Neuronal stem cell (in vitro differentiated cells): ENCODE measurements around the gene CRHR1. TPM values are rescaled to one million over a fixed set of nuclear protein-coding genes. Genes with fewer than 3 reads are reported as not detected.

Experiments
- DNase-seq: peaks from one replicate; pipeline ENCODE4 v3.0.0-alpha.2; 2013; ENCODE audit warnings: low spot score
- H2AFZ ChIP-seq: one replicate; pipeline ENCODE4 v1.6.1; 2013; ENCODE audit warnings: mild to moderate bottlenecking, low read length, inconsistent platforms
- H2AK5ac ChIP-seq: 2 replicates; pipeline ENCODE4 v1.6.1; 2013; ENCODE audit warnings: low read depth, mild to moderate bottlenecking, inconsistent platforms, low read length, moderate library complexity, mixed read lengths
- H2BK120ac ChIP-seq: 2 replicates; pipeline ENCODE4 v1.6.1; 2013; ENCODE audit warnings: low read depth, mild to moderate bottlenecking, inconsistent platforms, low read length, moderate library complexity, mixed read lengths
- H2BK12ac ChIP-seq: one replicate; pipeline ENCODE4 v1.6.1; 2013; ENCODE audit warnings: low read length, inconsistent platforms
- H2BK15ac ChIP-seq: 2 replicates; pipeline ENCODE4 v1.6.1; 2013; ENCODE audit warnings: mild to moderate bottlenecking, low read length, inconsistent platforms, mixed read lengths
- H2BK5ac ChIP-seq: one replicate; pipeline ENCODE4 v1.6.1; 2013; ENCODE audit warnings: inconsistent platforms, mild to moderate bottlenecking, low read length, moderate library complexity
- H3K14ac ChIP-seq: one replicate; pipeline ENCODE4 v1.6.1; 2013; ENCODE audit warnings: low read length, inconsistent platforms
- H3K18ac ChIP-seq: 2 replicates; pipeline ENCODE4 v1.6.1; 2013; ENCODE audit warnings: low read length, inconsistent platforms
- H3K23ac ChIP-seq: 2 replicates; pipeline ENCODE4 v1.6.1; 2013; ENCODE audit warnings: low read depth, mild to moderate bottlenecking, mixed read lengths, low read length, inconsistent platforms; ENCODE audit not compliant: poor library complexity
- H3K27ac ChIP-seq: replicated peaks from 3 replicates; pipeline ENCODE4 v1.5.1; 2013; ENCODE audit warnings: low read length, inconsistent platforms
- H3K27me3 ChIP-seq, 3 experiments: 2 replicates each; pipeline ENCODE4 v1.6.1; 2013; ENCODE audit warnings: low read length in 3 of 3, mild to moderate bottlenecking in 2 of 3, inconsistent platforms in 1 of 3, low read depth in 1 of 3, mixed read lengths in 1 of 3, moderate library complexity in 1 of 3; ENCODE audit not compliant: control insufficient read depth in 3 of 3, insufficient read depth in 3 of 3
- H3K36me3 ChIP-seq, 2 donors: replicated peaks in 1 of 2; 2 replicates each; pipeline ENCODE4 v1.6.1; 2013; ENCODE audit warnings: low read length in 2 of 2; ENCODE audit not compliant: control insufficient read depth in 2 of 2, insufficient read depth in 2 of 2
- H3K4ac ChIP-seq: 2 replicates; pipeline ENCODE4 v1.6.1; 2013; ENCODE audit warnings: inconsistent platforms, mild to moderate bottlenecking, low read length, moderate library complexity
- H3K4me1 ChIP-seq, 2 donors: 1 replicate in 1 of 2; 2 replicates in 1 of 2; pipeline ENCODE4 v1.6.1; 2013; ENCODE audit warnings: low read length in 2 of 2, low read depth in 1 of 2; ENCODE audit not compliant: control insufficient read depth in 2 of 2, insufficient read depth in 1 of 2
- H3K4me2 ChIP-seq: one replicate; pipeline ENCODE4 v1.6.1; 2013; ENCODE audit warnings: mild to moderate bottlenecking, low read length, inconsistent platforms; ENCODE audit not compliant: insufficient read depth, poor library complexity, severe bottlenecking
- H3K4me3 ChIP-seq, 2 donors: 2 replicates each; pipeline ENCODE4 v1.5.1; 2013; ENCODE audit warnings: low read length in 2 of 2, mild to moderate bottlenecking in 2 of 2, inconsistent platforms in 1 of 2, moderate library complexity in 1 of 2
- H3K79me1 ChIP-seq: one replicate; pipeline ENCODE4 v1.6.1; 2013; ENCODE audit warnings: low read depth, mild to moderate bottlenecking, inconsistent platforms, low read length, moderate library complexity
- H3K9ac ChIP-seq: one replicate; pipeline ENCODE4 v1.6.1; 2013; ENCODE audit warnings: mild to moderate bottlenecking, low read depth, low read length, inconsistent platforms; ENCODE audit not compliant: poor library complexity
- H3K9me3 ChIP-seq, 2 donors: replicated peaks in 1 of 2; 2 replicates each; pipeline versions ENCODE3 to v1.6.1; 2013; ENCODE audit warnings: low read length in 2 of 2, mild to moderate bottlenecking in 2 of 2, inconsistent platforms in 1 of 2, low read depth in 1 of 2, mixed read lengths in 1 of 2, moderate library complexity in 1 of 2; ENCODE audit not compliant: control insufficient read depth in 2 of 2, insufficient read depth in 1 of 2
- H4K8ac ChIP-seq: one replicate; pipeline ENCODE4 v1.6.1; 2013; ENCODE audit warnings: low read depth, mild to moderate bottlenecking, inconsistent platforms, low read length, moderate library complexity
- H4K91ac ChIP-seq: one replicate; pipeline ENCODE4 v1.6.1; 2013; ENCODE audit warnings: low read length, low read depth, mild to moderate bottlenecking, inconsistent platforms; ENCODE audit not compliant: poor library complexity
- WGBS, 2 donors: extraction: QIAGEN DNeasy Blood & Tissue Kit; methylation state at CpG; one replicate each; pipeline ENCODE4 v1.1.7; 2013; ENCODE audit warnings: missing lambda C conversion rate in 2 of 2, mixed read lengths in 1 of 2; ENCODE audit not compliant: insufficient read length in 2 of 2, insufficient replicate concordance in 1 of 2; ENCODE audit errors: extremely low coverage in 2 of 2; 5-methylcytosine and 5-hydroxymethylcytosine counted together
- polyA plus RNA-seq, 2 experiments: library from polyadenylated mRNA; stranded (reverse); fragments of 200-250 nt; gene quantifications; one replicate each; pipeline ENCODE4 v1.2.3, GENCODE V29; 2013

The CRHR1 gene
- 2.5 TPM for polyA plus RNA-seq (2013, experiment 1 of 2)
- 2.4 TPM for polyA plus RNA-seq (2013, experiment 2 of 2)

GRCh38 chr17:45784293-45784740 is at the start of gene CRHR1:
Gene CRHR1 (plus strand): TSS chr17:45784320. CDS start chr17:45784545, 225 bp downstream.
- H3K4me1 ChIP-seq, result peaks cover 2 to 12% of the 10 kb centered on the region in 2 donors
- WGBS, 2 donors, result no CpG with 5 or more reads among the region's 56 CpGs
- H2BK12ac ChIP-seq, result no peak within 1 kb of the TSS
- H4K91ac ChIP-seq, result no peak within 1 kb of the TSS
- no peak within 1 kb of the TSS for H3K27ac ChIP-seq
- no peak within 1 kb of the TSS for H3K14ac ChIP-seq
- peak within 1 kb of the TSS; percentile 100 for H3K4me2 ChIP-seq
- H2BK120ac ChIP-seq, result peak within 1 kb of the TSS; percentile 16
- H4K8ac ChIP-seq, result no peak within 1 kb of the TSS
- H3K27me3 ChIP-seq, result peaks cover 0 to 82% (median 27%) of the 10 kb centered on the region in 3 experiments
- H3K36me3 ChIP-seq, result no peaks in the 10 kb centered on the region
- H3K18ac ChIP-seq, result peak within 1 kb of the TSS; percentile 93
- H3K4me3 ChIP-seq, result peak within 1 kb of the TSS; percentile 41 to 82
- no peak within 1 kb of the TSS for H2BK5ac ChIP-seq
- peak within 1 kb of the TSS; percentile 76 for H3K23ac ChIP-seq
- peak; percentile 35 for DNase-seq
- H3K4ac ChIP-seq, result no peak within 1 kb of the TSS
- no peaks in the 10 kb centered on the region for H3K79me1 ChIP-seq
- H2AK5ac ChIP-seq, result peak within 1 kb of the TSS; percentile 34
- peak within 1 kb of the TSS; percentile 46 for H2BK15ac ChIP-seq
- H2AFZ ChIP-seq, result peak within 1 kb of the TSS; percentile 95
- H3K9ac ChIP-seq, result peak within 1 kb of the TSS; percentile 89
- H3K9me3 ChIP-seq, result no peaks in the 10 kb centered on the region

GRCh38 chr17:45734598-45734997 is 49.5 kb upstream of the CRHR1 start:
- H3K18ac ChIP-seq, result no peak overlapping the region
- no peak overlapping the region for H2BK12ac ChIP-seq
- H2AFZ ChIP-seq, result no peak overlapping the region
- H2BK5ac ChIP-seq, result no peak overlapping the region
- no peak overlapping the region for H2BK15ac ChIP-seq
- no peak overlapping the region for H3K4me2 ChIP-seq
- H3K9ac ChIP-seq, result no peak overlapping the region
- no peaks in the 10 kb centered on the region for H3K27me3 ChIP-seq
- no peak overlapping the region for H4K8ac ChIP-seq
- no peak for DNase-seq
- H3K27ac ChIP-seq, result no peak overlapping the region
- H3K14ac ChIP-seq, result no peak overlapping the region
- H2BK120ac ChIP-seq, result no peak overlapping the region
- H3K4me1 ChIP-seq, result peaks cover 0 to 4% of the 10 kb centered on the region in 2 donors
- H4K91ac ChIP-seq, result no peak overlapping the region
- no peak overlapping the region for H2AK5ac ChIP-seq
- no peak overlapping the region for H3K4ac ChIP-seq
- WGBS, 2 donors, result no CpG with 5 or more reads among the region's 3 CpGs
- H3K23ac ChIP-seq, result no peak overlapping the region
- no peaks in the 10 kb centered on the region for H3K79me1 ChIP-seq
- H3K9me3 ChIP-seq, result peaks cover 0 to 10% of the 10 kb centered on the region in 2 donors
- H3K36me3 ChIP-seq, result no peaks in the 10 kb centered on the region
- H3K4me3 ChIP-seq, result no peak overlapping the region

GRCh38 chr17:45735488-45735887 is 48.6 kb upstream of the CRHR1 start:
- no peak overlapping the region for H3K9ac ChIP-seq
- no peak overlapping the region for H3K27ac ChIP-seq
- no peak overlapping the region for H2BK5ac ChIP-seq
- no peak overlapping the region for H2BK12ac ChIP-seq
- H3K18ac ChIP-seq, result no peak overlapping the region
- H2AFZ ChIP-seq, result no peak overlapping the region
- H2BK15ac ChIP-seq, result no peak overlapping the region
- no peak overlapping the region for H3K4ac ChIP-seq
- no peak overlapping the region for H2AK5ac ChIP-seq
- no peak overlapping the region for H4K91ac ChIP-seq
- no peak overlapping the region for H3K14ac ChIP-seq
- H3K27me3 ChIP-seq, result no peaks in the 10 kb centered on the region
- peaks cover 0 to 4% of the 10 kb centered on the region in 2 donors for H3K4me1 ChIP-seq
- no peak overlapping the region for H2BK120ac ChIP-seq
- H3K36me3 ChIP-seq, result no peaks in the 10 kb centered on the region
- H3K23ac ChIP-seq, result no peak overlapping the region
- H3K4me2 ChIP-seq, result no peak overlapping the region
- H4K8ac ChIP-seq, result no peak overlapping the region
- no peak overlapping the region for H3K4me3 ChIP-seq
- no CpG with 5 or more reads among the region's 1 CpG for WGBS, 2 donors
- DNase-seq, result no peak
- H3K9me3 ChIP-seq, result peaks cover 0 to 5% of the 10 kb centered on the region in 2 donors
- no peaks in the 10 kb centered on the region for H3K79me1 ChIP-seq

GRCh38 chr17:45739786-45740185 is 44.3 kb upstream of the CRHR1 start:
- H3K4me3 ChIP-seq, result no peak overlapping the region
- no peaks in the 10 kb centered on the region for H3K27me3 ChIP-seq
- H3K14ac ChIP-seq, result no peak overlapping the region
- no peak overlapping the region for H2BK12ac ChIP-seq
- H3K4ac ChIP-seq, result no peak overlapping the region
- H2BK5ac ChIP-seq, result no peak overlapping the region
- H3K23ac ChIP-seq, result no peak overlapping the region
- no CpG with 5 or more reads among the region's 2 CpGs for WGBS, 2 donors
- no peak overlapping the region for H3K18ac ChIP-seq
- H3K36me3 ChIP-seq, result no peaks in the 10 kb centered on the region
- no peak overlapping the region for H4K8ac ChIP-seq
- no peaks in the 10 kb centered on the region for H3K79me1 ChIP-seq
- DNase-seq, result no peak
- H3K9me3 ChIP-seq, result no peaks in the 10 kb centered on the region
- H2AFZ ChIP-seq, result peak overlapping the region; percentile 93
- no peak overlapping the region for H4K91ac ChIP-seq
- H2BK15ac ChIP-seq, result no peak overlapping the region
- H2BK120ac ChIP-seq, result no peak overlapping the region
- H3K4me1 ChIP-seq, result peaks cover 2 to 3% of the 10 kb centered on the region in 2 donors
- no peak overlapping the region for H3K27ac ChIP-seq
- no peak overlapping the region for H3K4me2 ChIP-seq
- H2AK5ac ChIP-seq, result no peak overlapping the region
- no peak overlapping the region for H3K9ac ChIP-seq
